Adrenal gland (tissue), 12 donors: Measurements from ENCODE around the gene GRIK1. TPM values are rescaled to one million over a fixed set of nuclear protein-coding genes. Genes with fewer than 3 reads are reported as not detected.

Experiments
- DNase-seq, 7 donors: peaks; one replicate each; pipeline ENCODE4 v3.0.0-alpha.2; 2019 to 2020
- H3K27ac ChIP-seq, 5 donors: fragments of 200-600 bp; sonication (generic) in 4 of 5; 1 replicate in 3 of 5; 2 replicates in 2 of 5; pipeline versions ENCODE4 v1.5.1 to v1.8.0; 2016 to 2020; ENCODE audit warnings: mild to moderate bottlenecking in 1 of 5
- H3K27me3 ChIP-seq: fragments of 200-600 bp; 2 replicates; pipeline ENCODE4 v1.8.0; 2021
- H3K36me3 ChIP-seq, 2 donors: fragments of 200-600 bp; replicated peaks in 1 of 2; 1 replicate in 1 of 2; 2 replicates in 1 of 2; pipeline versions ENCODE4 v1.5.1 to v1.8.0; 2018 to 2022
- H3K4me1 ChIP-seq, 2 donors: fragments of 200-600 bp; replicated peaks in 1 of 2; 1 replicate in 1 of 2; 2 replicates in 1 of 2; pipeline versions ENCODE4 v1.5.1 to v1.8.0; 2018 to 2021
- H3K4me3 ChIP-seq, 4 donors: fragments of 200-600 bp; sonication (generic) in 3 of 4; one replicate each; pipeline ENCODE4 v1.5.1; 2016 to 2018
- H3K9me3 ChIP-seq, 3 donors: fragments of 200-600 bp; sonication (generic) in 1 of 3; replicated peaks in 1 of 3; 1 replicate in 2 of 3; 2 replicates in 1 of 3; pipeline versions ENCODE4 v1.5.1 to v1.8.0; 2016 to 2021
- CTCF ChIP-seq, 6 experiments: fragments of 450-650 bp in 4 of 6; fragments of 200-600 bp in 2 of 6; sonication (generic) in 1 of 6; IDR thresholded peaks; 1 replicate in 5 of 6; 2 replicates in 1 of 6; pipeline versions ENCODE4 v1.5.1 to v1.8.0; 2016 to 2021; ENCODE audit warnings: antibody characterized with exemption in 6 of 6, mild to moderate bottlenecking in 2 of 6, moderate library complexity in 1 of 6
- POLR2A ChIP-seq, 2 donors: fragments of 450-650 bp; IDR thresholded peaks; one replicate each; pipeline ENCODE4 v1.6.1; 2017; ENCODE audit warnings: antibody characterized with exemption in 2 of 2, mild to moderate bottlenecking in 2 of 2, moderate library complexity in 1 of 2
- WGBS, 4 donors: extraction: QIAGEN DNeasy Blood & Tissue Kit in 2 of 4; methylation state at CpG; one replicate each; pipeline versions ENCODE4 v1.1.5 to v1.1.7; 2013 to 2017; 5-methylcytosine and 5-hydroxymethylcytosine counted together
- intact Hi-C, 2 donors: fragments of 100-400 bp; cut with DNase I; formaldehyde crosslinking; loops; one replicate each; pipeline versions ENCODE4 v1.14.1 to v1.15.0; 2022 to 2023
- polyA plus RNA-seq, 3 donors: library from polyadenylated mRNA; stranded (reverse); fragments of 200-250 nt in 2 of 3; fragments of 350-450 nt in 1 of 3; fragmentation: Illumina TruSeq in 1 of 3; extraction: RNeasy Lipid Tissue Mini Kit (QIAGEN cat#74804) in 1 of 3; gene quantifications; one replicate each; pipeline ENCODE4 v1.2.3, GENCODE V29; 2013 to 2014
- total RNA-seq, 9 donors: library from RNA; depleted of rRNA in 4 of 9; stranded (reverse); fragments of >200 nt in 4 of 9; fragments of 120-200 nt in 1 of 9; fragmentation: NEBNext Ultra II Directional in 1 of 9; extraction: Animal tissue kit (Norgen Biotek cat#: 25700) in 1 of 9; gene quantifications; one replicate each; pipeline versions ENCODE4 v1.1.0 to v1.2.4, GENCODE V29; 2013 to 2023
- donor health status: healthy with polysubstance abuse.
- donor health status: Bipolar disorder and iron deficiency.
- donor health status: DM: yes; HTN: yes; CAD: no.
- donor health status: DM: no; HTN: no; CAD: no.
- donor health status: DM: no; HTN: no; CAD: no.
- donor health status: DM: yes; HTN: yes; CAD: no.

Gene GRIK1
- total and polyA plus RNA-seq, 12 donors: 0.23 to 47.4 (median 8.1) TPM; not detected in 3

- Histone ChIP-seq H3K4me1 (no peaks in the 10 kb centered on the region), H3K27ac (no peak overlapping the region), H3K27me3 (no peaks in the 10 kb centered on the region), H3K9me3 (no peaks in the 10 kb centered on the region), H3K4me3 (no peak overlapping the region), H3K36me3 (no peaks in the 10 kb centered on the region)
- 67 to 87% (median 85%) methylated on average over 2 of the region's 2 CpGs for WGBS, 4 donors
- intact Hi-C loops: no loop called here
- TF ChIP-seq POLR2A (IDR thresholded peaks at IDR 0.05) (no peak), CTCF (IDR thresholded peaks at IDR 0.05) (no peak)
- no peak for DNase-seq
These were observed 13.9 kb upstream of the GRIK1 start for GRCh38 chr21:29953690-29954089.

- H3K9me3 ChIP-seq: no peaks in the 10 kb centered on the region
- WGBS, 4 donors: 22 to 48% (median 36%) methylated on average over 4 of the region's 4 CpGs
- H3K27me3 ChIP-seq: no peaks in the 10 kb centered on the region
- no peak overlapping the region for H3K4me3 ChIP-seq
- H3K36me3 ChIP-seq: no peaks in the 10 kb centered on the region
- intact Hi-C loops: no loop called here
- H3K4me1 ChIP-seq: no peaks in the 10 kb centered on the region
- TF ChIP-seq CTCF (IDR thresholded peaks at IDR 0.05) (no peak), POLR2A (IDR thresholded peaks at IDR 0.05) (no peak)
- no peak for DNase-seq
- H3K27ac ChIP-seq: no peak overlapping the region
These were observed 13.3 kb upstream of the GRIK1 start for GRCh38 chr21:29953072-29953471.

GRCh38 chr21:29951911-29952310, 12.1 kb upstream of the GRIK1 start:
- H3K9me3 ChIP-seq: no peaks in the 10 kb centered on the region
- no peaks in the 10 kb centered on the region for H3K4me1 ChIP-seq
- TF ChIP-seq CTCF (IDR thresholded peaks at IDR 0.05): no peak
- TF ChIP-seq POLR2A (IDR thresholded peaks at IDR 0.05): no peak
- H3K27me3 ChIP-seq: no peaks in the 10 kb centered on the region
- H3K36me3 ChIP-seq: no peaks in the 10 kb centered on the region
- H3K4me3 ChIP-seq: no peak overlapping the region
- DNase-seq: no peak
- intact Hi-C loops: no loop called here
- H3K27ac ChIP-seq: no peak overlapping the region

GRCh38 chr21:29949991-29950390, 10.2 kb upstream of the GRIK1 start:
- TF ChIP-seq POLR2A (IDR thresholded peaks at IDR 0.05) (no peak), CTCF (IDR thresholded peaks at IDR 0.05) (no peak)
- Histone ChIP-seq H3K4me3 (no peak overlapping the region), H3K27ac (no peak overlapping the region), H3K27me3 (no peaks in the 10 kb centered on the region), H3K36me3 (no peaks in the 10 kb centered on the region), H3K9me3 (no peaks in the 10 kb centered on the region), H3K4me1 (no peaks in the 10 kb centered on the region)
- DNase-seq: no peak
- WGBS, 4 donors: 67 to 87% (median 74%) methylated on average over 1 of the region's 1 CpG
- intact Hi-C loops: no loop called here
